HG02870 (cell line): Measurements from ENCODE around the gene DNAJC7.
"Not testable (repeated sequence)": the region's sequence is repeated elsewhere in the genome, so short reads cannot be mapped to it uniquely, and the experiment has no call there.

Experiments
- ATAC-seq: cut with Tn5 transposase; IDR thresholded peaks from one replicate; pipeline ENCODE4 v1.9.1; 2021; ENCODE audit warnings: mild to moderate bottlenecking, moderate library complexity; ENCODE audit not compliant: unreplicated experiment

DNAJC7 gene

GRCh38 chr17:42017866-42018200 is 594 bp upstream of the DNAJC7 start:
- peak; percentile 7 for ATAC-seq

GRCh38 chr17:42016411-42016831 is 818 bp downstream of the DNAJC7 start:
- ATAC-seq, result no peak

DNA sequence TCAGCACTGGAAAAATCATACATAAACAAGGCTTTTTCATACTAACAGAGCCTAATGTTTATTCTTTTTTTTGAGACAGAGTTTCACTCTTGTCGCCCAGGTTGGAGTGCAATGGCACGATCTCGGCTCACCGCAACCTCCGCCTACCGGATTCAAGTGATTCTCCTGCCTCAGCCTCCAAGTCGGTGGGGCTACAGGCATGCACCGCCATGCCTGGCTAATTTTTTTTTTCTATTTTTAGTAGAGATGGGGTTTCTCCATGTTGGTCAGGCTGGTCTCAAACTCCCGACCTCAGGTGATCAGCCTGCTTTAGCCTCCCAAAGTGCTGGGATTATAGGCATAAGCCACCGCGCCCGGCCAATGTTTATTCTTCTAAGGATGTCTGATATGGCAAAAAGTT is 3.5 kb downstream of the DNAJC7 start:
- not testable (repeated sequence) for ATAC-seq

- not testable (repeated sequence) for ATAC-seq
Measured at GRCh38 chr17:42012363-42012762, 4.9 kb downstream of the DNAJC7 start.

GRCh38 chr17:42010898-42011516 is 6.2 kb downstream of the DNAJC7 start:
- no peak for ATAC-seq

- not testable (repeated sequence) for ATAC-seq
Measured at GRCh38 chr17:42010266-42010680, 7.0 kb downstream of the DNAJC7 start.

DNA sequence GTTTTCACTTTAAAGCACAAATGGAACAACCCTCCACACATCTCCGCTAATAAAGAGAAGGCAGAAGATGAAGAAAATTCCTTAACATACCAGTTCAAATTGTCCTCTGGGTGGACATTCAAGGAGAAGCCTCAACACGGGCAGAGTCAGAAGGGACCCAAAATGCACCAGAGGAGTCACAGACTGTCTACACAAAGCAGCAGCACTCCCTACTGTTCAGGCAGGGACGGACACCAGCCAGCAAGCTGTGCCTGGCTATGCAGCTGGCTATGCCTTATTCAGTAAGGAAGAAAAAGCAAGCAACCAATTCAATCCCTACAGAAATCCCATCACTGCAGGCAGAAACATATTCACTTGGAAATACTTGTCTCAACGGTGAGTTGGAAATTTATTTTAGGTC is 8.1 kb downstream of the DNAJC7 start:
- no peak for ATAC-seq

DNA sequence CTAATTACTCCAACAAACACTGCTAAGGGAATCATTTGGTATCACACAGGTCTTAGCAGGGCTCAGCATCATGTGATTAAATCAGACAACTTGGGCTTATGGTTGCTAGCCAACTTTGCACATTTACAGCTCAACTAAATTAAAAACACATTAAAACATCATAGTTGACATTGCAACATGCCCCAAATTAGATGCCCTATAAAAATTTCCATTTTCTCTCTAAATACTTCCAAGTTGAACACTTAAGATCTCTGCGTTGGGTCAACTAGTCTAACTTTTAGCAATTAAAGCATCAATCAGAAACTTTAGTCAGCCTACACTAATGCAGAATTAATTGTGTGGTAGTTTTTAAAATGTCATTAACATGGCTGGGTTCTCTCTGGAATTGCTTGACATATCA is 12.1 kb downstream of the DNAJC7 start:
- ATAC-seq, result no peak

- no peak for ATAC-seq
Measured at GRCh38 chr17:42002792-42003301, 14.4 kb downstream of the DNAJC7 start.

DNA sequence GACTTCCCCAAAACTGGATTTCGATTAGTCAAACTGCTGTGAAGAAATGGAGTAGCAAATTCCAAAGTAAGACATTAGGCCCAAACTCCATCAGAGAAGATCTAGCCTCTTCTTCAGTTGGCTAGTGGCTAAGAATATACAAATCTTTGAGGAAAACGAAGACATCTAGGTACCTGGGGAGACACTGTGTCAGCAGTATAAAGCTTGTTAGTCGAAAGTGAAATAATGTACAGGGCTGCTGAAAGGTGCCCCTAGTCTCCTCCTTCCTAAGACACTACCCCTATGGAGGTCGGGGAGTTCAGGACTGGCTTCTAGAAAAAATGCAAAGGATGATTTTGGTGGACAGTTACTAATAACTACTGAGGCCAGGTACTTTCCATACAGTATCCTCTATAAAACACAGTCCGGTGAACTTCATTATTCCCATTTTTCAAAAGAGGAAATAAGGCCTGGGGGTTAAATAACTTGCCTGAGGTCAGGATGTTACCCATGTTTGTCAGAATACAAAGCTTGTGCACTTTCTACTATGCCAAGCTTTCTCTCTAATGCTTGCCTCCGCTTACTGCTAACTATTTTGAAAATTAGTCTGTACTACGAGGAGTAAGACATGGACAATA is 15.0 kb downstream of the DNAJC7 start:
- no peak for ATAC-seq

DNA sequence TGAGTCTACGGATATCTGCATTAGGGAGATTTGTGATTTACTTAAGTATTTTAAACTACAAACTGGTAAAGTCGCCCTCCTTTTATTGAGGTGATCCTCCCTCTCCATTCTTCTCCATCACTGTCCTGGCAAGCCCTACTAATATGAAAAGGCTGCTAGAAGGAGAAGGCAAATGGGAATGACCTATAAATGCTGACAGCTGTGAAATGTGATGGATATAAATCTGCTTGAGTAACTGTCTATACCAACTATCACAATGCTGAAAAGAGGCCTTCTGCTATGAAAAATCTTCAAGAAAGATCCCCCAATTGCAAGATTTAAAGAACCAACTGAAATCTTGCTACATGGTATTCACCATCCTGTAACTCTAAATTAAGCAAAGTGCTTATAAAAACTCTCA is 15.5 kb downstream of the DNAJC7 start:
- ATAC-seq, result no peak

GRCh38 chr17:42000413-42001133 is 16.7 kb downstream of the DNAJC7 start:
- ATAC-seq, result no peak

- ATAC-seq, result no peak
Measured at GRCh38 chr17:41998497-41998896, 18.7 kb downstream of the DNAJC7 start.

GRCh38 chr17:41996855-41997164 is 20.4 kb downstream of the DNAJC7 start:
- no peak for ATAC-seq

DNA sequence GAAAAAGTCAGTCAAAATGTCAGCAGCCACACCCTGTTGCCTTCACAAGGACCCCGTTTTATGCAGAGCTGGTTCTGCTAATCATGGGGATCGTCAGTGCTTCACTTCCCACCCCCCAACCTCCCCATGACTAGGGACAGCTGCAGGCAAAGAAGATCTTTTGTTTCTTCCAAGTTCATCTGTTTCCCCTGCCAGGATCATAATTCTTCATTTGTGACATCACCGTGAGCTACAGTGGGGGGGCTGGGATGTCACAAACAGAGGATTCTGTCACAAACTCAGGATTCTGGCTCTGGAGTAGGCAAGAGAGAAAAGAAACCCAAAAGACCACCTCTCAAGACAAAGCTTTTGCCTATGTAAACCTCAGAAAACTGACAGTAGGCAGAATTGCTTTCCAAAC is 24.7 kb downstream of the DNAJC7 start:
- no peak for ATAC-seq

GRCh38 chr17:41989702-41990419 is 27.4 kb downstream of the DNAJC7 start:
- ATAC-seq, result no peak

GRCh38 chr17:41988418-41988817 is 28.8 kb downstream of the DNAJC7 start:
- no peak for ATAC-seq

DNA sequence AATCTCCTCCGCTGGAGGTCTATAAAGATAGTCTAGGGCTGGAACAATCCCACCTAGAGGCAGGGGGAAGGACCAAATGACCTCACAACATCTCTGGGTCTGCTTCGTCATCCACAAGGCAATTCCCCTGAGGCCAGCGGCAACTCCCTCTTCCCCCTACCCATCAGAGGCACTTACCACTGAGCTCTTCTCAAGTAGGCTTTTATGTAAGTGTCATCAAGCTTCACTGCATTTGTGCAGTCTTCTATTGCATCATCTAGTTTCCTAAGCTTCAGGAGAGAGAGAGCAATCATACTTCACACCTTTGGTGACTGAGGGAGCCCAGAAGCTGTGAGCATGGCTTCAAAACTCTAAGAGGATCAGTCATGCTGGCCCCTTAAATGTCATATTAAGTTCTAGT is 29.6 kb downstream of the DNAJC7 start:
- ATAC-seq, result no peak

DNA sequence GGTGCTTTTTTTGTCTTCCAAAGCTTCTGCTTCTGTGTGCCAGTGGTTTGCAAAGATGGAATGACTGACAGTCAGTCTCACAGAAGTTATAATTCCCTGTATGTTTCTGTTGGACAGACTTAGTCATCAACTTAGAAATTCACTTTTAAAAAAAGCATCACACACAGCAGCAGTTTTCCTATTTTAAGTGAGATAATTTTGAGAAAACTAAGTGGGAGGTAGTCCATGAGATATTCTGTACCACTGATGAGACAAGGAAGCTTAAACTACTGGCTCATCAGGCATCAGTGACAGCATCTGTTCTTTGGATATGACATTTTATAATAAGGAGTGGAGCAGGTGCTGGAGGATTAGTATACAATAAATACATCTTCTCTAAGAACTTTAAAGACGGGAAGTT is 30.6 kb downstream of the DNAJC7 start:
- ATAC-seq, result no peak

GRCh38 chr17:41985919-41986318 is 31.3 kb downstream of the DNAJC7 start:
- ATAC-seq, result no peak

DNA sequence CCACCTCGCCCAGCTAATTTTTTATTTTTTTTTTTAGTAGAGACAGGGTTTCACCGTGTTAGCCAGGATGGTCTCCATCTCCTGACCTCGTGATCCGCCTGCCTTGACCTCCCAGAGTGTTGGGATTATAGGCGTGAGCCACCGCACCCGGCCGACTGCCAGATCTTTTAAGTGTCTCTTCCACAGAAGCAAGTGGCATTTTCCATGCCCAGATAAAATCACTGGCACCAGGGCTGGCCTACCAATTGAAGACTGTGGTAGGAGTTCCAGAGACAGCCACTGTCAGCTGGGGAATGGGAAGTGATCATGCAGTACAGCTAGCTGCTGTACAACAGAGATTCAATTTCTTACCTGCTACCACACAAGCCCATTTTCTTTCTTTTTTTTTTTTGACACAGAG is 32.8 kb downstream of the DNAJC7 start:
- no peak for ATAC-seq
